HG03520 (cell line): ENCODE results near the gene MEIOC.
"Not testable (repeated sequence)": the region's sequence is repeated elsewhere in the genome, so short reads cannot be mapped to it uniquely, and the experiment has no call there.

Source experiments
- ATAC-seq: cut with Tn5 transposase; IDR thresholded peaks from one replicate; pipeline ENCODE4 v1.9.1; 2021; ENCODE audit warnings: mild to moderate bottlenecking, moderate library complexity; ENCODE audit not compliant: unreplicated experiment

Gene MEIOC

GRCh38 chr17:44655983-44656710 is at the start of gene MEIOC:
MEIOC (plus strand) TSS chr17:44656468; CDS start chr17:44656614, 146 bp downstream.
- no peak for ATAC-seq

GRCh38 chr17:44606658-44607057 is 49.6 kb upstream of the MEIOC start:
- no peak for ATAC-seq

- no peak for ATAC-seq
These were observed 48.2 kb upstream of the MEIOC start for GRCh38 chr17:44607836-44608690.

GRCh38 chr17:44608727-44609435 is 47.4 kb upstream of the MEIOC start:
- ATAC-seq: no peak

- no peak for ATAC-seq
These were observed 45.9 kb upstream of the MEIOC start for GRCh38 chr17:44610331-44610730.

- ATAC-seq: no peak
These were observed 45.4 kb upstream of the MEIOC start for GRCh38 chr17:44610871-44611270.

GRCh38 chr17:44614862-44615261 is 41.4 kb upstream of the MEIOC start:
- ATAC-seq: no peak

- not testable (repeated sequence) for ATAC-seq
These were observed 37.6 kb upstream of the MEIOC start for GRCh38 chr17:44618652-44619051.

- ATAC-seq: no peak
These were observed 33.1 kb upstream of the MEIOC start for GRCh38 chr17:44623070-44623725.

- ATAC-seq: no peak
These were observed 28.6 kb upstream of the MEIOC start for GRCh38 chr17:44627513-44628242.

GRCh38 chr17:44628243-44629188 is 27.8 kb upstream of the MEIOC start:
- ATAC-seq: no peak

GRCh38 chr17:44629314-44629713 is 27.0 kb upstream of the MEIOC start:
- no peak for ATAC-seq

- no peak for ATAC-seq
These were observed 25.6 kb upstream of the MEIOC start for GRCh38 chr17:44630703-44631102.

GRCh38 chr17:44633998-44634397 is 22.3 kb upstream of the MEIOC start:
- no peak for ATAC-seq

GRCh38 chr17:44634401-44634800 is 21.9 kb upstream of the MEIOC start:
- ATAC-seq: not testable (repeated sequence)

- ATAC-seq: no peak
These were observed 19.7 kb upstream of the MEIOC start for GRCh38 chr17:44636562-44636961.

- ATAC-seq: no peak
These were observed 19.2 kb upstream of the MEIOC start for GRCh38 chr17:44637066-44637465.

- no peak for ATAC-seq
These were observed 13.4 kb upstream of the MEIOC start for GRCh38 chr17:44642834-44643233.

GRCh38 chr17:44645341-44645740 is 10.9 kb upstream of the MEIOC start:
- ATAC-seq: no peak
